H9 (cell line): ENCODE measurements around the gene AP2A2. TPM values are rescaled to one million over a fixed set of nuclear protein-coding genes. Genes with fewer than 3 reads are reported as not detected.
A peak's percentile ranks its signal among the peaks of the same experiment; 100 is the strongest.

Experiments used
- DNase-seq: peaks from one replicate; pipeline ENCODE4 v3.0.0-alpha.2; 2017
- H2AFZ ChIP-seq: one replicate; pipeline ENCODE4 v1.6.1; 2013; ENCODE audit warnings: mild to moderate bottlenecking, low read length, control low read depth, moderate library complexity
- H2AK5ac ChIP-seq: 2 replicates; pipeline ENCODE4 v1.6.1; 2013; ENCODE audit warnings: low read length, control low read depth, mixed read lengths; ENCODE audit not compliant: insufficient read length
- H2BK120ac ChIP-seq: one replicate; pipeline ENCODE4 v1.6.1; 2013; ENCODE audit warnings: low read depth, mild to moderate bottlenecking, low read length, control low read depth, inconsistent platforms; ENCODE audit not compliant: poor library complexity, severe bottlenecking
- H2BK12ac ChIP-seq: 2 replicates; pipeline ENCODE4 v1.6.1; 2013; ENCODE audit warnings: low read length, control low read depth, mixed read lengths, low read depth; ENCODE audit not compliant: insufficient read length
- H2BK15ac ChIP-seq: 2 replicates; pipeline ENCODE4 v1.6.1; 2013; ENCODE audit warnings: low read depth, low read length, control low read depth
- H2BK20ac ChIP-seq: one replicate; pipeline ENCODE4 v1.6.1; 2013; ENCODE audit warnings: low read depth, mild to moderate bottlenecking, low read length, control low read depth, inconsistent platforms; ENCODE audit not compliant: poor library complexity, severe bottlenecking
- H2BK5ac ChIP-seq: 2 replicates; pipeline ENCODE4 v1.6.1; 2013; ENCODE audit warnings: low read length, control low read depth, mixed read lengths; ENCODE audit not compliant: insufficient read length
- H3K14ac ChIP-seq: 2 replicates; pipeline ENCODE4 v1.6.1; 2013; ENCODE audit warnings: low read length, control low read depth; ENCODE audit not compliant: insufficient read depth
- H3K18ac ChIP-seq: 2 replicates; pipeline ENCODE4 v1.6.1; 2013; ENCODE audit warnings: low read depth, mild to moderate bottlenecking, mixed read lengths, low read length, control low read depth; ENCODE audit not compliant: insufficient read length
- H3K23ac ChIP-seq: 2 replicates; pipeline ENCODE4 v1.6.1; 2013; ENCODE audit warnings: low read length, control low read depth, mixed read lengths, low read depth; ENCODE audit not compliant: insufficient read length
- H3K23me2 ChIP-seq: 2 replicates; pipeline ENCODE4 v1.6.1; 2013; ENCODE audit warnings: low read depth, mild to moderate bottlenecking, mixed read lengths, low read length, control low read depth; ENCODE audit not compliant: insufficient read length, poor library complexity, severe bottlenecking
- H3K27ac ChIP-seq: 2 replicates; pipeline ENCODE4 v1.5.1; 2013; ENCODE audit warnings: low read length, control low read depth, mixed read lengths, low read depth; ENCODE audit not compliant: insufficient read length
- H3K27me3 ChIP-seq: 2 replicates; pipeline ENCODE4 v1.6.1; 2013; ENCODE audit warnings: low read length, control low read depth, inconsistent platforms; ENCODE audit not compliant: insufficient read depth
- H3K4ac ChIP-seq: 2 replicates; pipeline ENCODE4 v1.6.1; 2013; ENCODE audit warnings: low read depth, mild to moderate bottlenecking, control low read depth, inconsistent platforms, low read length, moderate library complexity
- H3K4me1 ChIP-seq: 2 replicates; pipeline ENCODE4 v1.6.1; 2013; ENCODE audit warnings: low read length, control low read depth, inconsistent platforms; ENCODE audit not compliant: insufficient read depth
- H3K4me2 ChIP-seq: 2 replicates; pipeline ENCODE4 v1.6.1; 2013; ENCODE audit warnings: low read length, control low read depth, mixed read lengths; ENCODE audit not compliant: insufficient read length, insufficient read depth
- H3K56ac ChIP-seq: 2 replicates; pipeline ENCODE4 v1.6.1; 2013; ENCODE audit warnings: low read depth, mild to moderate bottlenecking, mixed read lengths, low read length, control low read depth; ENCODE audit not compliant: insufficient read length
- H3K79me1 ChIP-seq: 2 replicates; pipeline ENCODE4 v1.6.1; 2013; ENCODE audit warnings: low read depth, mild to moderate bottlenecking, moderate library complexity, low read length, control low read depth, inconsistent platforms; ENCODE audit not compliant: insufficient read depth, poor library complexity, severe bottlenecking
- H3K79me2 ChIP-seq: 2 replicates; pipeline ENCODE4 v1.6.1; 2013; ENCODE audit warnings: low read length, control low read depth, inconsistent platforms; ENCODE audit not compliant: insufficient read depth
- H3K9ac ChIP-seq: 2 replicates; pipeline ENCODE4 v1.6.1; 2013; ENCODE audit warnings: low read length, control low read depth, mixed read lengths; ENCODE audit not compliant: insufficient read length; ENCODE audit errors: extremely low read depth
- H3K9me3 ChIP-seq: one replicate; pipeline ENCODE4 v1.6.1; 2013; ENCODE audit warnings: low read depth, low read length, inconsistent platforms; ENCODE audit not compliant: control insufficient read depth
- H3T11ph ChIP-seq: one replicate; pipeline ENCODE4 v1.6.1; 2013; ENCODE audit warnings: mild to moderate bottlenecking, low read length, control low read depth, inconsistent platforms
- H4K20me1 ChIP-seq: one replicate; pipeline ENCODE4 v1.6.1; 2013; ENCODE audit not compliant: control insufficient read depth, insufficient read length, insufficient read depth
- H4K5ac ChIP-seq: 2 replicates; pipeline ENCODE4 v1.6.1; 2013; ENCODE audit warnings: low read depth, mild to moderate bottlenecking, mixed read lengths, low read length, control low read depth; ENCODE audit not compliant: insufficient read length
- H4K8ac ChIP-seq: replicated peaks from 2 replicates; pipeline ENCODE4 v1.6.1; 2013; ENCODE audit warnings: low read length, control low read depth, mixed read lengths, low read depth; ENCODE audit not compliant: insufficient read length
- H4K91ac ChIP-seq: 2 replicates; pipeline ENCODE4 v1.6.1; 2013; ENCODE audit warnings: low read depth, mild to moderate bottlenecking, moderate library complexity, mixed read lengths, low read length, control low read depth; ENCODE audit not compliant: insufficient read length
- H3K27ac Mint-ChIP-seq, 3 experiments: 2 replicates in 2 of 3; 3 replicates in 1 of 3; pipeline ENCODE4 v1.8.0; 2020 to 2021; ENCODE audit warnings: mixed read lengths in 3 of 3, mild to moderate bottlenecking in 1 of 3, moderate library complexity in 1 of 3
- H3K27me3 Mint-ChIP-seq: 2 replicates; pipeline ENCODE4 v1.8.0; 2021; ENCODE audit warnings: low read depth, mild to moderate bottlenecking, moderate library complexity, mixed read lengths
- H3K36me3 Mint-ChIP-seq, 3 experiments: 2 replicates in 2 of 3; 3 replicates in 1 of 3; pipeline ENCODE4 v1.8.0; 2020 to 2021; ENCODE audit warnings: low read depth in 3 of 3, mixed read lengths in 3 of 3; ENCODE audit not compliant: insufficient read depth in 1 of 3
- H3K4me1 Mint-ChIP-seq, 2 experiments: 2 replicates each; pipeline ENCODE4 v1.8.0; 2020; ENCODE audit warnings: mixed read lengths in 2 of 2
- H3K4me3 Mint-ChIP-seq, 2 experiments: 2 replicates in 1 of 2; 3 replicates in 1 of 2; pipeline ENCODE4 v1.8.0; 2020 to 2021; ENCODE audit warnings: mild to moderate bottlenecking in 2 of 2, mixed read lengths in 2 of 2, moderate library complexity in 1 of 2
- H3K9me3 Mint-ChIP-seq, 2 experiments: 2 replicates in 1 of 2; 3 replicates in 1 of 2; pipeline ENCODE4 v1.8.0; 2020; ENCODE audit warnings: mild to moderate bottlenecking in 2 of 2, mixed read lengths in 2 of 2, moderate library complexity in 1 of 2
- WGBS: extraction: QIAGEN DNeasy Blood & Tissue Kit; methylation state at CpG from one replicate; pipeline ENCODE4 v1.1.7; 2013; ENCODE audit warnings: missing lambda C conversion rate, low lambda C conversion rate, mixed read lengths; ENCODE audit not compliant: insufficient read length; ENCODE audit errors: extremely low coverage; 5-methylcytosine and 5-hydroxymethylcytosine counted together
- total RNA-seq: library from RNA; stranded (reverse); gene quantifications from 2 replicates; pipeline ENCODE4 v1.2.1, GENCODE V29; 2021
- TF ChIP-seq, protein P1 (sequence below): fragments of 200-600 bp; sonication (generic); conservative IDR thresholded peaks from 3 replicates; pipeline ENCODE4 v1.8.0; 2021; ENCODE audit warnings: antibody characterized with exemption, mild to moderate bottlenecking

Gene AP2A2
- total RNA-seq, 1 experiment from 2014 or later, result 53.7 TPM

DNA sequence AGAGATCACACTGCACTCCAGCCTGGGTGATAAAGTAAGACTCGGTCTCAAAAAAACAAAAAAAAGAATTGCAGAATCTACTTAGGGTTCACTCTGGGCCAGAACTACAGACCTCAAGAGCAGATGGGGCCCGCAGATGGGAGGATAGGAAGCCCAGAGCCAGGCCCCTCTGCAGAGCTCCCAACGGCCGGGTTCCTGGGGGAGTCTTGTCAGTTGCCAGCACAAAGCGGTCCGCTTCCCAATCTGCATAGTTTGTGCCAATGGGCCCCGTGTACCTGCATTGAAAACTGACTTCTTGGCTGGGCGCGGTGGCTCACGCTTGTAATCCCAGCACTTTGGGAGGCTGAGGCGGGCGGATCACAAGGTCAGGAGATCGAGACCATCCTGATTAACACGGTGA is 13.4 kb upstream of the AP2A2 start:
- Histone ChIP-seq H3K4ac (no peak overlapping the region), H2BK15ac (no peak overlapping the region), H3T11ph (no peak overlapping the region), H3K18ac (no peak overlapping the region), H3K9ac (no peak overlapping the region), H4K20me1 (peaks cover 3% of the 10 kb centered on the region), H3K56ac (no peak overlapping the region), H4K5ac (no peak overlapping the region), H2BK20ac (no peak overlapping the region), H3K9me3 (no peaks in the 10 kb centered on the region), H2AK5ac (no peak overlapping the region), H3K79me2 (peaks cover 3% of the 10 kb centered on the region; the same call in 1 of the 2 replicates), H2BK5ac (no peak overlapping the region), H2AFZ (no peak overlapping the region), H3K27me3 (no peaks in the 10 kb centered on the region), H3K79me1 (peaks cover 6% of the 10 kb centered on the region), H3K14ac (no peak overlapping the region), H3K4me1 (no peaks in the 10 kb centered on the region; the same call in 1 of the 2 replicates), H3K23me2 (peaks cover 18% of the 10 kb centered on the region), H2BK120ac (no peak overlapping the region), H4K8ac (no peak overlapping the region), H2BK12ac (no peak overlapping the region), H3K27ac (no peak overlapping the region), H3K23ac (no peak overlapping the region), H4K91ac (no peak overlapping the region), H3K4me2 (no peak overlapping the region)
- Mint-ChIP-seq H3K27ac (peak overlapping the region in 1 of 3 experiments; percentile 48; a peak in 1 of 7 replicates), H3K4me1 (peaks cover 9 to 14% of the 10 kb centered on the region in 2 experiments), H3K9me3 (no peaks in the 10 kb centered on the region), H3K4me3 (peak overlapping the region; percentile 77 to 86; a peak in 4 of 5 replicates), H3K36me3 (peaks cover 0 to 15% (median 4%) of the 10 kb centered on the region in 3 experiments; a peak in 3 of 7 replicates), H3K27me3 (no peaks in the 10 kb centered on the region)
- no CpG with 5 or more reads among the region's 14 CpGs for WGBS
- TF ChIP-seq, protein P1, sequence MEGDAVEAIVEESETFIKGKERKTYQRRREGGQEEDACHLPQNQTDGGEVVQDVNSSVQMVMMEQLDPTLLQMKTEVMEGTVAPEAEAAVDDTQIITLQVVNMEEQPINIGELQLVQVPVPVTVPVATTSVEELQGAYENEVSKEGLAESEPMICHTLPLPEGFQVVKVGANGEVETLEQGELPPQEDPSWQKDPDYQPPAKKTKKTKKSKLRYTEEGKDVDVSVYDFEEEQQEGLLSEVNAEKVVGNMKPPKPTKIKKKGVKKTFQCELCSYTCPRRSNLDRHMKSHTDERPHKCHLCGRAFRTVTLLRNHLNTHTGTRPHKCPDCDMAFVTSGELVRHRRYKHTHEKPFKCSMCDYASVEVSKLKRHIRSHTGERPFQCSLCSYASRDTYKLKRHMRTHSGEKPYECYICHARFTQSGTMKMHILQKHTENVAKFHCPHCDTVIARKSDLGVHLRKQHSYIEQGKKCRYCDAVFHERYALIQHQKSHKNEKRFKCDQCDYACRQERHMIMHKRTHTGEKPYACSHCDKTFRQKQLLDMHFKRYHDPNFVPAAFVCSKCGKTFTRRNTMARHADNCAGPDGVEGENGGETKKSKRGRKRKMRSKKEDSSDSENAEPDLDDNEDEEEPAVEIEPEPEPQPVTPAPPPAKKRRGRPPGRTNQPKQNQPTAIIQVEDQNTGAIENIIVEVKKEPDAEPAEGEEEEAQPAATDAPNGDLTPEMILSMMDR, result no peak
- no peak for DNase-seq
